Skeletal muscle satellite cell (primary cell): ENCODE data around the gene ADGRG3.
"Not testable (repeated sequence)": the region's sequence is repeated elsewhere in the genome, so short reads cannot be mapped to it uniquely, and the experiment has no call there.

Source experiments
- H3K27me3 ChIP-seq: 2 replicates; pipeline ENCODE4 v1.7.0; 2013; ENCODE audit warnings: low read length; ENCODE audit not compliant: control insufficient read depth, insufficient read depth
- H3K36me3 ChIP-seq: 2 replicates; pipeline ENCODE4 v1.7.0; 2013; ENCODE audit warnings: mild to moderate bottlenecking, control low read depth, low read length; ENCODE audit not compliant: insufficient read depth
- H3K4me1 ChIP-seq: 2 replicates; pipeline ENCODE4 v1.7.0; 2013; ENCODE audit warnings: low read length; ENCODE audit not compliant: control insufficient read depth, insufficient read depth
- H3K4me2 ChIP-seq: 2 replicates; pipeline ENCODE4 v1.7.0; 2013; ENCODE audit warnings: mild to moderate bottlenecking, low read length
- H3K4me3 ChIP-seq: 2 replicates; pipeline ENCODE4 v1.7.0; 2013; ENCODE audit warnings: low read length
- H3K9ac ChIP-seq: 2 replicates; pipeline ENCODE4 v1.7.0; 2013; ENCODE audit warnings: mild to moderate bottlenecking, low read depth, low read length, moderate library complexity
- H3K9me3 ChIP-seq: replicated peaks from 2 replicates; pipeline ENCODE4 v1.7.0; 2013; ENCODE audit warnings: mild to moderate bottlenecking, control low read depth, low read length

Gene ADGRG3

GRCh38 chr16:57725151-57725550, 57.0 kb downstream of the ADGRG3 start:
- H3K9ac ChIP-seq = no peak overlapping the region
- H3K4me1 ChIP-seq = no peaks in the 10 kb centered on the region
- H3K36me3 ChIP-seq = no peaks in the 10 kb centered on the region
- H3K4me2 ChIP-seq = no peak overlapping the region
- H3K4me3 ChIP-seq = no peak overlapping the region
- H3K9me3 ChIP-seq = no peaks in the 10 kb centered on the region
- H3K27me3 ChIP-seq = peaks cover 14% of the 10 kb centered on the region

GRCh38 chr16:57725554-57725953, 57.4 kb downstream of the ADGRG3 start:
- H3K4me1 ChIP-seq = no peaks in the 10 kb centered on the region
- H3K4me3 ChIP-seq = no peak overlapping the region
- H3K9ac ChIP-seq = no peak overlapping the region
- peaks cover 14% of the 10 kb centered on the region for H3K27me3 ChIP-seq
- no peaks in the 10 kb centered on the region for H3K9me3 ChIP-seq
- no peak overlapping the region for H3K4me2 ChIP-seq
- no peaks in the 10 kb centered on the region for H3K36me3 ChIP-seq

DNA sequence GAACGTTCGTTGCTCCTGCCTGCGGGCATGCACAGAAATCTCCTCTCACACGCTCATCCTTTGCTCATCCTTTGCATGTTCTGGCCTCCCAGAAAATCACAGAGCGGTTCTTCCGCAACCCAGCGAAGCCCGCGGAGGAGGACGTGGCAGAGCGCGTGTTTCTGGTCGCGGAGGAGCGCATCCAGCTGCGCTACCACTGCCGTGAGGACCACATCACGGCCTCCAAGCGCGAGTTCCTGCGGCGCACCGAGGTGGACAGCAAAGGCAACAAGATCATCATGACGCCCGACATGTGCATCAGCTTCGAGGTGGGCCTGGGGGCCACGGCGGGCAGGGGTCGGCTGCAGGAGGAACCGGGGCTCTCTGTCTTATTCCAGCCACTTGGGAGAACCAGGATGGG, 57.9 kb downstream of the ADGRG3 start:
- Histone ChIP-seq H3K36me3 (no peaks in the 10 kb centered on the region), H3K4me1 (no peaks in the 10 kb centered on the region), H3K27me3 (peaks cover 14% of the 10 kb centered on the region), H3K9me3 (no peaks in the 10 kb centered on the region), H3K4me2 (no peak overlapping the region), H3K9ac (no peak overlapping the region), H3K4me3 (no peak overlapping the region)

DNA sequence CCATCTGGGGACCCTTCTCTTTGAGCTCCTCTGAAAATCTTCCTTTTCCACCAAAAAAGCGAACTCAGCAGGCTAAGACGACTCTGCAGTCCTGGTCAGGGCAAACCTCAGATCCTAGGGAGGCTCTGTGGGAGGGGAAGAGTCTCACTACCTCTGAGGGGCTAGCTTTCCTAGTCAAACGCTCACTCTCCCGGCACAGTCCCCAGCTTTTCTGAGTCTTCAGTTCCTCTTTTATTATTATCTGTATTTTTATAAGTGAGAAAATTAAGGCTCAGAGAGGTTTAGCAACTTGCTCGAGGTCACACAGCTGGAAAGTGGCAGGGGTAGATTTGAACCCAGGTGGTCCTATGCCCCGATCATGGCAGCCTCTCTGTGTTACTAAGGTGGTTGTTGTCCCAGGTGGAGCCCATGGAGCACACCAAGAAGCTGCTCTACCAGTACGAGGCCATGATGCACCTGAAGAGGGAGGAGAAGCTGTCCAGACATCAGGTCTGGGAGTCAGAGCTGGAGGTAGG, 58.4 kb downstream of the ADGRG3 start:
- Histone ChIP-seq H3K4me2 (no peak overlapping the region), H3K9me3 (no peaks in the 10 kb centered on the region), H3K36me3 (no peaks in the 10 kb centered on the region), H3K27me3 (peaks cover 14% of the 10 kb centered on the region), H3K9ac (no peak overlapping the region), H3K4me3 (no peak overlapping the region), H3K4me1 (peaks cover 2% of the 10 kb centered on the region)

- H3K36me3 ChIP-seq = no peaks in the 10 kb centered on the region
- peaks cover 3% of the 10 kb centered on the region for H3K4me1 ChIP-seq
- peaks cover 14% of the 10 kb centered on the region for H3K27me3 ChIP-seq
- no peak overlapping the region for H3K4me3 ChIP-seq
- no peak overlapping the region for H3K9ac ChIP-seq
- H3K9me3 ChIP-seq = no peaks in the 10 kb centered on the region
- H3K4me2 ChIP-seq = no peak overlapping the region
Measured at GRCh38 chr16:57727610-57728009, 59.5 kb downstream of the ADGRG3 start.

DNA sequence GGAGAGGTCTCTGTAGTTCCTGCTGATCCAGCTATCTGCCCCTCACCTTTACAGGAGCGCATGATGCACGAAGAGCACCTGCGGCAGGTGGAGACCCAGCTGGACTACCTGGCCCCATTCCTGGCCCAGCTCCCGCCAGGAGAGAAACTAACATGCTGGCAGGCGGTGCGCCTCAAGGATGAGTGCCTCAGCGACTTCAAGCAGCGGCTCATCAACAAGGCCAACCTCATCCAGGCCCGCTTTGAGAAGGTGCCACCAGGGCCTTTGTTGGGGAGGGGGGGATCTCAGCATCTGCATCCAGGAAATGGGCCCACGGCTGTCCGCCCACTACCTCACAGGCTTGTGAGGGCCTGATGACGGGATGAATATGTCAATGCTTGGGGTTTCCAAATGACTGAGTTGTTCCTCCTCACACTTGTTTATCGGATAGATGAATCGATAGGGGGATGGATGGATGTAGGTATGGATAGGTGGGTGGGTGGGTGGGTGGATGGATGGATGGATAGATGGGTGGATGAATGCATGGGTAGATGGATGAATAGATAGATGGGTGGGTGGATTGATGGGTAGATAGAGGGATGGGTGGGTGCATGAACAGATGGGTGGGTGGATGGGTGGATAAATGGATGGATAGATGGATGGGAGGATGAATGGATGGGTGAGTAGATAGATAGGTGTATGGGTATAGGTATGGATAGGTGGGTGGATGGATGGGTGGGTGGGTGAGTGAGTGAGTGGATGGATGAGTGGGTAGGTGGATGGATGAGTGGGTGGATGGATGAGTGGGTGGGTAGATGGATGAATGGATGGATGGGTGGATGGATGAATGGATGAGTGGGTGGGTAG, 60.5 kb downstream of the ADGRG3 start:
- no peaks in the 10 kb centered on the region for H3K36me3 ChIP-seq
- H3K9me3 ChIP-seq = no peaks in the 10 kb centered on the region
- H3K27me3 ChIP-seq = peaks cover 14% of the 10 kb centered on the region
- H3K9ac ChIP-seq = no peak overlapping the region
- no peak overlapping the region for H3K4me2 ChIP-seq
- peaks cover 3% of the 10 kb centered on the region for H3K4me1 ChIP-seq
- H3K4me3 ChIP-seq = no peak overlapping the region

DNA sequence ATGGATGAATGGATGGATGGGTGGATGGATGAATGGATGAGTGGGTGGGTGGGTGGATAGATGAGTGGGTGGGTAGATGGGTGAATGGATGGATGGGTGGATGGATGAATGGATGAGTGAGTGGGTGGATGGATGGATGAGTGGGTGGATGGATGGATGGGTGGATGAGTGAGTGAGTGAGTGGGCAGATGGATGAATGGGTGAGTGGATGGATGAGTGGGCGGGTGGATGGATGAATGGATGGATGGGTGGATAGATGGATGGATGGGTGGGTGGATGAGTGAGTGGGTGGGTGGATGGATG, 61.0 kb downstream of the ADGRG3 start:
- no peak overlapping the region for H3K4me3 ChIP-seq
- H3K27me3 ChIP-seq = peaks cover 14% of the 10 kb centered on the region
- H3K4me1 ChIP-seq = peaks cover 4% of the 10 kb centered on the region
- H3K9ac ChIP-seq = no peak overlapping the region
- no peaks in the 10 kb centered on the region for H3K9me3 ChIP-seq
- H3K36me3 ChIP-seq = no peaks in the 10 kb centered on the region
- no peak overlapping the region for H3K4me2 ChIP-seq

GRCh38 chr16:57729852-57730251, 61.7 kb downstream of the ADGRG3 start:
- H3K9me3 ChIP-seq, H3K4me3 ChIP-seq, H3K9ac ChIP-seq, H3K4me2 ChIP-seq, H3K36me3 ChIP-seq: not testable (repeated sequence)
- peaks cover 11% of the 10 kb centered on the region for H3K4me1 ChIP-seq
- H3K27me3 ChIP-seq = peaks cover 14% of the 10 kb centered on the region

GRCh38 chr16:57730771-57731730, 62.9 kb downstream of the ADGRG3 start:
- H3K4me1 ChIP-seq = peaks cover 13% of the 10 kb centered on the region
- no peak overlapping the region for H3K4me3 ChIP-seq
- H3K4me2 ChIP-seq = no peak overlapping the region
- no peak overlapping the region for H3K9ac ChIP-seq
- H3K27me3 ChIP-seq = peaks cover 9% of the 10 kb centered on the region
- no peaks in the 10 kb centered on the region for H3K36me3 ChIP-seq
- H3K9me3 ChIP-seq = no peaks in the 10 kb centered on the region

DNA sequence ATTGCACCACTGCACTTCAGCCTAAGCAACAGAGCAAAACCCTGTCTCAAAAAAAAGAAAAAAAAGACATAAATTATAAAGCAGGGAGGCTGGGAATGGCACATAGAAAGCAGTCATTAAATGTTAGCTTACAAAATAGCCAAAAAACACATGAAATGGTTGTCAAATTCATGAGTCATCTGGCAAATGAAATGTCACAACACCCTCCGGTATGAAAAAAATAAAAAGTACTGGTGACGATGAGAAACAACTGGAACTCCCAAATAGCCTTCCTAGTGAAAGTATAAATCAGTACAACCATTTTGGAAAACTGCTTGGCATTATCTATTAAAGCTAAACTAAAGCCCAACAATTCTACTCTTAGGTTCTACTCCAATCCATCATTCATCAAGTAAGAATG, 63.9 kb downstream of the ADGRG3 start:
- H3K4me1 ChIP-seq = peaks cover 23% of the 10 kb centered on the region
- no peak overlapping the region for H3K4me2 ChIP-seq
- H3K9me3 ChIP-seq = no peaks in the 10 kb centered on the region
- no peak overlapping the region for H3K9ac ChIP-seq
- H3K27me3 ChIP-seq = peaks cover 4% of the 10 kb centered on the region
- H3K4me3 ChIP-seq = no peak overlapping the region
- H3K36me3 ChIP-seq = no peaks in the 10 kb centered on the region

GRCh38 chr16:57732714-57733113, 64.6 kb downstream of the ADGRG3 start:
- no peaks in the 10 kb centered on the region for H3K36me3 ChIP-seq
- peaks cover 26% of the 10 kb centered on the region for H3K4me1 ChIP-seq
- no peaks in the 10 kb centered on the region for H3K9me3 ChIP-seq
- H3K4me3 ChIP-seq = no peak overlapping the region
- H3K27me3 ChIP-seq = no peaks in the 10 kb centered on the region
- no peak overlapping the region for H3K4me2 ChIP-seq
- H3K9ac ChIP-seq = no peak overlapping the region
